NOMO-1 (cell line): ENCODE results near the gene COL19A1.
"Not testable (repeated sequence)": the region's sequence is repeated elsewhere in the genome, so short reads cannot be mapped to it uniquely, and the experiment has no call there.

ENCODE experiments used
- DNase-seq, 2 experiments: peaks; one replicate each; lab custom pipeline; 2025; ENCODE audit not compliant: unreplicated experiment in 2 of 2; lab: John Stamatoyannopoulos, UW

Gene COL19A1

DNA sequence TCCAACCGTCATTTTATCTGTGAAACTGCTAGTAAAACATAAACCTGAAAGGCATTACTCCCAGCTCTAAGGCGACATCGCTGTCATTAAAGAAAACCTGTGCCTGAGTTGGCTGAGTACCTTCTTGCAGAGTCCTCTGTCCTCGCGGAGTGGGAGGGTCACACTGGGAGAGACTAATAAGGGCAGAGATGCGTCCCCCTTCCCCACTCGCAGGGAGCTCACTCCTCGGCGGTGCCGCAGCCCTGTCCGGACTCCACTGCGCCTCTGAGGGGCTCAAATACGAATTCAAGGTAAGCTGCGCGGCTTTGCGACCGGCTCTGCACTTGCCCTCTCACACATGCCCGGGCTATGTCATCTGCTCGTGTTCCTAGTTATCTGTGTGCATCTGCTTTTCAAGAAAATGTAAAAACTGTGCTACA lies at the start of gene COL19A1:
Gene COL19A1, plus strand, starts transcription at position 206 of the 419 bp plus-strand sequence. CDS start 13,012 bp downstream, outside the sequence.
- DNase-seq: no peak

DNA sequence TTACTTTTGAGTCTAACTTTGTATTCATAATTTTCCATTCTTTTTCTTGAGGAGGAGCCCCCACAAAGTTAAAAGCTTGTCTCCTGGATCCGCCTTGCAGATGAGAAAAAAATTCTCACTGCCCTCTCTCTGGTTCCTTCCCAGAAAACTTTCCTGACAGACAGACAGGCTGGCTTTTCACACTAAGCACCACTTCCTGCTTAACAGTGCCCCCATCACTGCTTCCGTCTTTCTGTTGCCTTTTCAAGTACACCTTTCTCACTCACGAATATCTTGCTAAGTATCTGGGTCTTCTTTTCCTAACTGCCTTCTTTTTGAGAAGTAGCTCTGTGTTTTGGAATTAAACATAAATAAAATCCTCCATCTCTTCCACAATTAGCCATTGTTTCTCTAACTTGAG lies 49.8 kb upstream of the COL19A1 start:
- DNase-seq: no peak

DNA sequence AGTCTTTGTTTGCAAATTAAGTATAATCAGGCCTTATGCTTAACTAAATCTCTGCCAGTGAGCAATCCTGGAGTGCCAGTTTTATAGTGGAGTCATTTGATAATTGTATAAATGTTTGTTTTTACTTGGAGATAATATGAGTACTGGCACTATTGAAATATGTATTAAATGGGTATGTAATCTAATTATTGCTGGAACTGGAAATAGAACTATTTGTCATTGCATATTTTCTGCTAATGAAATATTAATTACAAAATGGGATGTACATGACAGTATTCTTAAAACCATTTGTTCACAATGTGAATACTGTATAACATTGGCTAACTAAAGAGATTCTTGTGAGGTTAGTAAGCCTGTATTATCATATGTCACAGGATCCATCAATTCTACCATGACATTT lies 49.0 kb upstream of the COL19A1 start:
- no peak for DNase-seq

- DNase-seq: no peak
Observed at GRCh38 chr6:69818223-69818930, 48.0 kb upstream of the COL19A1 start.

DNA sequence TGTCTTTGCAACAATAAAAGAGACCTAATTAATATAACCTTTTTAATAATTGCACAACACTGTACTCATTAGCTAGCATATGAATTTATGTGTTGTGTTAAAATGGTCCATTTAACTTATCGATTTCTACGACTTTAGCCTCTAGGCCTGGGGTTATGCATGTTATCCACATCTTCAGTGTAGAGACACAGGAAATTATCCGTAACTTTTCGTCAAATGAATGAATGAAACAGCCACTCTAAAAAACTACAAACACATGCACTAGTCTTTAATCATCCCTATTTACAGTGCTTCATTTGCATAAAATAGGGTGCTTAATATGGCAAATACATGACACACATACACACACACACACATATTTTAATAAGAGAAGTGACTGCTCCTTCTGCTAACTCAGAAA lies 47.2 kb upstream of the COL19A1 start:
- no peak for DNase-seq

DNA sequence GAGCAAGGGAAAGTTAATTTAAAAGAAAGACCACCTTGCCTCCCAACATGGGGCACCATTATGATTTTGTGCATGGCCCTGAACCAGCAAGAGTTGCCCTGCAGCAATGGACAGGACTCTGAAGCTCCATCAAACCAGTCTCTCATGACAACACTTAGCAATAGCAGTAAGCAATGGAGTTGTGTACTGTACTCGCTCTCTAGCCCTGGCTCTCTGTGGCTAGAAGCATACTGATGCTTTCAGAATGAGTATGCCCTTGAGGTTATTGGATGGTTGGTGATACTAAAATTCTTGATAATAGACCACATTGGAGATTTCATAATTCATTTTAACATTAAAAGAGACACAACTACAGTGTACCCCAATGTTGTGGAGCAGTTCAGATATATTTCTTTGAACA lies 46.3 kb upstream of the COL19A1 start:
- no peak for DNase-seq

DNA sequence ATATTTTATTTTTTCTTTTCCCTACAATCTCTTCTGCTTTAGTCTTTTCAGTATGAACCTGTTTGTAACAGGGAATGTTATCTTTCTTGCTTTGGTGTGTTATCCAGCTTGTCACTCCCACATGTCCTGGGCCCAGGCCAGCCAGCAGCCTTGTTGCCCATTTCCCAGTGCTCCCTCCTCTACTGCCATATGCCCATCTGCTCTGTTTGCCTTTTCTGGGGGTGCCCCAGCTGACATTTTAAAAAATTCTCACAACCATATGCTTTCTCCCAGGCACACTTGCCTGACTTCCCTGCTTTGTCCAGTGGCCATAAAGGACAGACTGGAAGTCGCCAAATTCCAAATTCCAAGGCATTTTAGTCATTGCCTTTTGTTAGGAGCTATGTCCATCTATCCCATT lies 45.9 kb upstream of the COL19A1 start:
- DNase-seq: no peak

- not testable (repeated sequence) for DNase-seq
Observed at GRCh38 chr6:69824355-69824754, 42.0 kb upstream of the COL19A1 start.

GRCh38 chr6:69825904-69826303 lies 40.5 kb upstream of the COL19A1 start:
- no peak for DNase-seq

DNA sequence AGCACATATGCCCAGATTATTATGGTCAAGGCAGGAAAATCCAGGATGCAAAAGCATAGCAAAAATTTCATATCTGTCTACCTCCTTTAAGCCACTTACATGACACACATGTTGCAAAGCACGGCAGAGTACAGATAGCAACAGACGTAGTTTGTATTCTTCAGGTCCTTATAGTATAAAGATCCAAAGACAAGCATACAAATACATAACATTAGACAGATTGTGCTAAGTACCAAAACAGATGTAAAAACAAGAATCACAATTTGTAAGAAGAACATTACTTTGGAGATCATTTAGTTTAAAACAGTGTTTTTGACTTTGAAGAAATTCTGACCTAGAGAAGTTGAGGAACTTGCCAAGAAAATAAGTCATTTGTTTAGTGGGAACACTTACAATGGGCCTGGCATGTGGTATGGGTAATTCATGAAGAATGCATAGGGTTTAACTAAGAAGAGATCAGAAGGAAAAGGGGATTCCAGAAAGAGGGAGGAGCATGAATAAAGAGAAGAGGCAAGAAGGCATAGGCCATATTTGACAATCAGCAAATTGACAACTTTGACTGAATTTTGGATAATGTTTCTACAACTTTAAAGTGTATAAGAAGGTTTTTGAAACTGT lies 39.0 kb upstream of the COL19A1 start:
- DNase-seq: no peak

DNA sequence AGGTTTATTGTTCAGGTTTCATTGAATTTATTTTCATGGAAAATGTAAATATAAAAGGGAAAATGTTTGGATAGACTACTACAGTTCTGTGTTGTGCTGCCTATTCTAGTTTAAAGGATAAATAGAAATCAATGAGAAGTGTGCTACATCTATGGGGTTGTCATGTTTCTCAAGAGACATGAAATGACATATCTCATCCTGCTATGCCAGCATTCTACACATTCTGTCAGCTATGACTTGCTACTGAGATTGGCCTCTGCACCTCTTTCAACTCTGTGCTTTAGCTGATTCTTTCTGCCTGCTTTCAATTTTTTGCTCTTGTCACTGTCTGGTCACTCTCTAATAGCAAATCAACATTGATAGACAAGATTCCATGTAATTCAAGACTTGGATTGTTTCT lies 33.8 kb upstream of the COL19A1 start:
- DNase-seq: no peak

GRCh38 chr6:69835414-69836179 lies 30.8 kb upstream of the COL19A1 start:
- peak; percentile 59 to 69 for DNase-seq

DNA sequence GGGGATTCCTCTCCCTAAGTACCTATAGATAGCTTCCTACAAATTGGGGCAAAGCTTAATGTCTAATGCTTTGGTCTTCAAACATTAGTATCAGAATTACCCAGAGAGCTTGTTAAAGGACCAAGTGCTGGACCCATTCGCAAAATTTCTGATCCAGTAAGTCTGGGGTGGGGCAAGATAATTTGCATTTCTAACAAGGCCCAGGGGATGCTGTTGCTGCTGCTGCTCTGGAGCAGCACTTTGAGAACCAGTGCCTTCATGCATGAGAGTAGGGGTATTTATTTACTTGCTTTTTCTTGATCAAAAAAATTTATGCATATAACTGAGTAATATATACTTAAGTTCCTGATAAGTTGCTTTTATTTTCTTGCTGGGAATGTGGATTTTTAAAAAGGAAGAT lies 24.5 kb upstream of the COL19A1 start:
- DNase-seq: no peak

DNA sequence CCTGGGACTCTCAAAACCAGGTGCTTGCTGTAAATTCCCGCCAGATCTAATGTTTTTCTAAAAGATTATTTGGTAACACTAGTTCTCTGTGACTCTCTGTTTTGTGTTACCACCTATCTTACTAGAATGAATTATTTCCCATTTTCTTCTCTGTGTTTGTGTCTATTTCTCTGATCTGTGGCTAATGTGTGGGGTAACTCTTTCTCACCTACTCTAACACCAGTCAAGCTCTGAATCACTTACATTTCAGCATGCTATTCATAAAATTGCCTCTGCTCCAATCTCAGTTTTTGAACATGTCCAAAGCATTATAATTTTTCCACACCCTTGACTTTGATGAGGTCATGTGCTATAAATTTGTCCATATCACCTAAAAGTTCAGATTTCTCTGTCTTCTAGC lies 23.2 kb upstream of the COL19A1 start:
- no peak for DNase-seq

DNA sequence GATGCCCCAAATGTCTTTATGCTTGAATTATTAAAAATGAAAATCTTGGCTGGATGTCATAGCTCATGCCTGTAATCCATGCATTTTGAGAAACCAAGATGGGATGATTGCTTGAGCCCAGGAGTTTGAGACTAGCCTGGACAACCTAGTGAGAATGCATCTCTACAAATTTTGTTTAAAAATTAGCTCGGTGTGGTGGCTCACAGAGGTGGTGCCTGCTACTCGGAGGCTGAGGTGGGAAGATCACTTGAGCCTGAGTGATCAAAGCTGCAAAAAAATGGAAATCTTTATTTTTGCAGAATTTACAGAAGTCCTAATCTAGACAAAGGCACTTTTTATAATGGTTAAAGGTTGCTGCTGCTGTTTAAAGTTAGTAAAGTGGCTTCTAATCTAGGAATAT lies 20.0 kb upstream of the COL19A1 start:
- no peak for DNase-seq

GRCh38 chr6:69846770-69847491 lies 19.4 kb upstream of the COL19A1 start:
- DNase-seq: no peak

- DNase-seq: no peak
Observed at GRCh38 chr6:69847492-69847788, 18.9 kb upstream of the COL19A1 start.

- DNase-seq: no peak
Observed at GRCh38 chr6:69848552-69848951, 17.8 kb upstream of the COL19A1 start.

DNA sequence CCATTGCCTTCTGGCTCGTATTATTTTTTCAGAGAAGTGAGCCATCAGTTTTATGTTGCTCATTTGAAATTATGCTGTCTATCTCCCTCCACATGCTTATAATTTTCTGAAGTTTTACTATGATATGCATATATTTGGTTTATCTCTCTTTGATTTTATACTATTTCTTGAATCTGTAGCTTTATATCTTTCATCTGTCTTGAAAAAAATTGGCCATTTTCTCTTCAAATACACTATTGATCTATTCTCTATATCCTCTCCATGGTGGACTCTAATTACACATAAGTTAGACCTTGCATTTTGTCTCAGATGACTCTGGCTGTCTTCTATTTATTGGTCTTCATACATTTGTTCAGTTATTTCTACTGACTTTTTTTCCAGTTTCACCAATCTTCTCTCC lies 13.7 kb upstream of the COL19A1 start:
- no peak for DNase-seq

GRCh38 chr6:69861986-69862385 lies 4.4 kb upstream of the COL19A1 start:
- no peak for DNase-seq

- no peak for DNase-seq
Observed at GRCh38 chr6:69863766-69864165, 2.6 kb upstream of the COL19A1 start.
